Muscle layer of duodenum (tissue), 2 donors: ENCODE measurements around the gene PPHLN1.
"Not testable (repeated sequence)": the region's sequence is repeated elsewhere in the genome, so short reads cannot be mapped to it uniquely, and the experiment has no call there.

Experiments used
- H3K27ac ChIP-seq: one replicate; pipeline ENCODE4 v1.7.0; 2013; ENCODE audit warnings: mild to moderate bottlenecking, low read length
- H3K27me3 ChIP-seq: one replicate; pipeline ENCODE4 v1.7.0; 2013; ENCODE audit warnings: low read depth, mild to moderate bottlenecking, control low read depth, low read length
- H3K36me3 ChIP-seq, 2 donors: one replicate each; pipeline ENCODE4 v1.7.0; 2013; ENCODE audit warnings: low read length in 2 of 2, control low read depth in 1 of 2, mild to moderate bottlenecking in 1 of 2; ENCODE audit not compliant: insufficient read depth in 2 of 2, control insufficient read depth in 1 of 2
- H3K4me1 ChIP-seq, 2 donors: one replicate each; pipeline ENCODE4 v1.7.0; 2013; ENCODE audit warnings: low read length in 2 of 2, mild to moderate bottlenecking in 2 of 2, control low read depth in 1 of 2, moderate library complexity in 1 of 2; ENCODE audit not compliant: insufficient read depth in 2 of 2, control insufficient read depth in 1 of 2
- H3K4me3 ChIP-seq, 2 donors: one replicate each; pipeline ENCODE4 v1.7.0; 2013; ENCODE audit warnings: low read length in 2 of 2, low read depth in 1 of 2, mild to moderate bottlenecking in 1 of 2
- H3K9me3 ChIP-seq, 2 donors: one replicate each; pipeline ENCODE4 v1.7.0; 2013; ENCODE audit warnings: low read length in 2 of 2, control low read depth in 1 of 2, mild to moderate bottlenecking in 1 of 2; ENCODE audit not compliant: control insufficient read depth in 1 of 2
- donor health status: healthy.

Gene PPHLN1

DNA sequence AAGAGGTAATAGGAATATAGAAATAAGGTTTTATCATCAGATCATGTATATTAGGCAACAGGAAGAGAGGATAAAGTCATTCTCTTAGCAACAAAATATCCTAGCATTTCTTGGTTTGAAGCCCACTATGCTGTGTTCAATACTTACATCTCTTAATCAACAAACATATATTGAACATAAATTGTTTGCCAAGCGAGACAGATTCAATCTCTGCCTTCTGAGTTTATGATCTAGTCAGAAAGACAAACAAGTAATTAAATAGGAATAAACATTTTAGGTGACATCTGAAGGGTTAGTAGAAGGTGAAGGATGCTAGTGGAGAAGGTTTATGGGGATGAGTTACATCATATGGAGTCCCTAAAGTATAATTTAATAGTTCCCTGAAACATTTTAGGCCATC is 54.8 kb downstream of the PPHLN1 start:
- peaks cover 3 to 6% of the 10 kb centered on the region in 2 donors for H3K36me3 ChIP-seq
- no peaks in the 10 kb centered on the region for H3K27me3 ChIP-seq
- H3K27ac ChIP-seq: no peak overlapping the region
- H3K4me3 ChIP-seq: no peak overlapping the region
- H3K9me3 ChIP-seq: no peaks in the 10 kb centered on the region
- no peaks in the 10 kb centered on the region for H3K4me1 ChIP-seq

GRCh38 chr12:42382013-42382696 is 56.2 kb downstream of the PPHLN1 start:
- Histone ChIP-seq H3K4me3 (no peak overlapping the region), H3K27me3 (no peaks in the 10 kb centered on the region), H3K9me3 (no peaks in the 10 kb centered on the region), H3K36me3 (no peaks in the 10 kb centered on the region), H3K27ac (no peak overlapping the region), H3K4me1 (no peaks in the 10 kb centered on the region)

DNA sequence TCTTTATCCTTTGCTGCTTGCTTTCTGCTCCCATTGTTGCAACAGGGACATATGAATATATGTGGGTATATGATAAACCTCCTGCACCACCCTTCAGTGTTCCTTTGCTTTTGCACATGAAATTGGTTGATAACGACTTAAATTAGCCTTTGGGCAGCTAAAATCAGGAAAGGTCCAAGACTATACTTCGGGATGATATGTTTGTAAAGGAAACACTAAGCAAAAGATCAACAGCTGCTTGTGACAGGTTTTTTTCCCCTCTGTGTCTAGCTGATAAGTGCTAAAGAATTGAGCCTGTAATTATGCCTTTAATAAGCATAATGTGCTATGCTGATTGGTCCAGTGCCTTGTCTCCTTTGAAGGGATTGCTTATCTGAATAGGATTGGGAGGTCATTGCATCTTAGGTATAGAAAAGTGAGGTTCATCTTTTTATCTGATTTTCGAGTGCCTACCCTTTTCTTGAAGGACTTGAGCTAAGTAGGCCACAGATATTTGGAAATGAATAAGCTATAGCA is 59.4 kb downstream of the PPHLN1 start:
- Histone ChIP-seq H3K4me3 (no peak overlapping the region), H3K27me3 (no peaks in the 10 kb centered on the region), H3K36me3 (peaks cover 0 to 6% of the 10 kb centered on the region in 2 donors), H3K4me1 (no peaks in the 10 kb centered on the region), H3K9me3 (no peaks in the 10 kb centered on the region), H3K27ac (no peak overlapping the region)

DNA sequence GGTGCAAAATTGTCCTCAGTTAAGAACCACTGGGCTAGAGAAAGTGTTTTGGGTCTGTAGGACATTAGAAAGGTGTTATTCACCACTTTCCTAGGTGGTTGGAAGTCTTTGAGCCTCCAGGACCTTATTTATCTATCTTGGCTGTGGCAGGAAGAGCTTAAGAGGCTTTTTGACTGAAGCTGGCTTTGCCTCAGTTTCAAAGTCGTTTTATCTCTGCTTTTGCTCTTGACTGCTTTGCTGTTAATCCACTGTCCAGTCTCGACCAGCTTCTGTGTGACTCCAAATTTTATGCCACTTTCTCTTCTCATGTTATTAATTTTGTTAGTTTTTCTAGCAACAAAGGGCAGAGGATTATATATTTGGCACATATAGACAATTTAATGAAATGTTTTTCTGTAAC is 60.3 kb downstream of the PPHLN1 start:
- Histone ChIP-seq H3K36me3 (peaks cover 0 to 6% of the 10 kb centered on the region in 2 donors), H3K4me1 (no peaks in the 10 kb centered on the region), H3K27ac (no peak overlapping the region), H3K4me3 (no peak overlapping the region), H3K27me3 (no peaks in the 10 kb centered on the region), H3K9me3 (no peaks in the 10 kb centered on the region)

GRCh38 chr12:42388086-42388485 is 62.1 kb downstream of the PPHLN1 start:
- H3K36me3 ChIP-seq, H3K4me3 ChIP-seq, H3K27me3 ChIP-seq, H3K27ac ChIP-seq, H3K9me3 ChIP-seq, H3K4me1 ChIP-seq: not testable (repeated sequence)

DNA sequence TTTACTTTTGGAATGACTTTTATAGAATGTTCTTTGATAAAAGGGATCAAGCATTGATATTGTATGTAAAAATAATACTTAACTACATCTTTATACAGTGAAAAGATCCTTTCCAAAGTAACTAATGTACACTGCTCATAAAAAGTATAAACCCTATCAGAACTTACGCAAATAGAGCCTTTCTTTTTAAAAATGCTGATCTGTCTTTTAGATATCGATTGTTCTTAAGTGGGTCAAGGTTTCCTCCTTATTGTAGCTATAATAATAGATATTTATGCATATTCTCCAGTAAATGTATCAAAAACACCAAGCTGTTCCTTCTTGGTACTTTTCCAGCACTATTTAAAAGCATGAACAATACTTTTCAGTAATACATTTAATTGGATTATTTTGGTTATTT is 68.5 kb downstream of the PPHLN1 start:
- H3K36me3 ChIP-seq: peaks cover 4 to 8% of the 10 kb centered on the region in 2 donors
- H3K9me3 ChIP-seq: no peaks in the 10 kb centered on the region
- no peak overlapping the region for H3K4me3 ChIP-seq
- H3K27me3 ChIP-seq: no peaks in the 10 kb centered on the region
- H3K27ac ChIP-seq: no peak overlapping the region
- no peaks in the 10 kb centered on the region for H3K4me1 ChIP-seq

DNA sequence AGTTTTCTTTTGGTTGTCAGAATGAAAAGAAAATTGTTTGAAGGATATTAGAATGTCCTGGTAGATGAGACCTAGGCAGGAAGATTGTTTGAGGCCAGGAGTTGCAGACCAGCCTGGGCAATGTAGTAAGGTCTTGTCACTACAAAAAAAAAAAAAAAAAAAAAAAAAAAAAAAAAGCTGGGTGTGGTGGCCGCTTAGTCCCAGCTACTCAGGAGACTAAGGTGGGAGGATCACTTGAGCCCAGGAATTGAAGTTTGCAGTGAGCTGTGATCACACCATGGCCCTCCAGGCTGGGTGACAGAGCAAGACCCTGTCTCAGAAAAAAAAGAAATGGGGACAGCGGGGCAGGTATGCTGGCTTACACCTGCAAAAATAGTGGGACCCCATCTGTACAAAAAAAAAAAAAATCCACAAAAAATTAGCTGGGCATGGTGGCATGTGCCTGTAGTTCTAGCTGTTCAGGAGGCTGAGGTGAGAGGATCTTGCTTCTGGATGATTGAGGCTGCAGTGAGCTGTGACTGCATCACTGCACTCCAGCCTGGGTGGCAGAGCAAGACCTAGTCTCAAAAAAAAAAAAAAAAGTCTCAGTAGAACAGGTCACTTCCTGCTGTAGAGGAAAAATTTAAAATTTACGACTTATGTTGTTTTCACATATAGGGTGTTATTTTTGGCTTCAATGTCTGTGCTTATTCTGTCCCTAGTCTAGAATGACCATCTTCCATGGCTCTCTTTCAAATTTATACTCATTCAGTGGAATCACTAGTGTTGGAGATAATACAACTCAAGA is 70.7 kb downstream of the PPHLN1 start:
- H3K36me3 ChIP-seq: peaks cover 9 to 17% of the 10 kb centered on the region in 2 donors
- no peak overlapping the region for H3K27ac ChIP-seq

GRCh38 chr12:42402821-42403411 is 76.9 kb downstream of the PPHLN1 start:
- H3K4me3 ChIP-seq: no peak overlapping the region
- H3K36me3 ChIP-seq: peaks cover 9 to 22% of the 10 kb centered on the region in 2 donors
- no peaks in the 10 kb centered on the region for H3K4me1 ChIP-seq
- H3K9me3 ChIP-seq: no peaks in the 10 kb centered on the region
- no peaks in the 10 kb centered on the region for H3K27me3 ChIP-seq
- H3K27ac ChIP-seq: no peak overlapping the region

More for the DNA sequence above, 70.7 kb downstream of the PPHLN1 start:
- Histone ChIP-seq H3K27me3 (no peaks in the 10 kb centered on the region), H3K4me3 (no peak overlapping the region), H3K9me3 (no peaks in the 10 kb centered on the region), H3K4me1 (no peaks in the 10 kb centered on the region)

GRCh38 chr12:42407306-42407705 is 81.3 kb downstream of the PPHLN1 start:
- H3K4me3 ChIP-seq: no peak overlapping the region
- no peaks in the 10 kb centered on the region for H3K27me3 ChIP-seq
- H3K4me1 ChIP-seq: no peaks in the 10 kb centered on the region
- H3K36me3 ChIP-seq: peaks cover 0 to 7% of the 10 kb centered on the region in 2 donors
- H3K27ac ChIP-seq: no peak overlapping the region
- H3K9me3 ChIP-seq: no peaks in the 10 kb centered on the region

GRCh38 chr12:42409471-42409870 is 83.5 kb downstream of the PPHLN1 start:
- Histone ChIP-seq H3K36me3 (peaks cover 0 to 7% of the 10 kb centered on the region in 2 donors), H3K27ac (no peak overlapping the region), H3K4me1 (no peaks in the 10 kb centered on the region), H3K9me3 (no peaks in the 10 kb centered on the region), H3K4me3 (no peak overlapping the region), H3K27me3 (no peaks in the 10 kb centered on the region)

DNA sequence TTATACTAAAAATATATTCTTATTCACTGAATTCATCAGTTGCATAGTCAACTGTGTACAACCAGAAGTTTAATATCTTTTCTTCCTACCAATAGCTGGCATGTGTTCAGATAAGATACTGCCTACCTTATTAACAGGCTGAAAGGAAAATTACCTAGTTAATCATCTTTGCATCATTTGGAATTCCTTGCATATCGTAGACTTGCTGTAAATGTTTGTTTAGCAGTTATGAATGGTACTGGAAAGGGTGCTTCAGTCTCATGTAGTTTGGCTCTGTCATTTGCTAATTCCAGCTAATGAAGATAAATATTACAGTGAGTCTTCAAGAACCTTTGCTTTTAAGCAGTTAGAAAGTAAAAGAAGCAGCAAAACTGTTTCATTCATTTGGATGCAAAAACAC is 84.4 kb downstream of the PPHLN1 start:
- Histone ChIP-seq H3K4me3 (no peak overlapping the region), H3K27me3 (no peaks in the 10 kb centered on the region), H3K9me3 (no peaks in the 10 kb centered on the region), H3K27ac (no peak overlapping the region), H3K4me1 (no peaks in the 10 kb centered on the region), H3K36me3 (peaks cover 0 to 7% of the 10 kb centered on the region in 2 donors)
